Muscle layer of colon (tissue), 2 donors: Measurements from ENCODE around the gene UTF1.

ENCODE experiments used
- H3K27ac ChIP-seq: one replicate; pipeline ENCODE4 v1.7.0; 2013; ENCODE audit warnings: low read depth, mild to moderate bottlenecking, low read length, moderate library complexity
- H3K27me3 ChIP-seq, 2 donors: one replicate each; pipeline ENCODE4 v1.7.0; 2013; ENCODE audit warnings: low read length in 2 of 2, mild to moderate bottlenecking in 2 of 2; ENCODE audit not compliant: insufficient read depth in 2 of 2, control insufficient read depth in 1 of 2
- H3K36me3 ChIP-seq: one replicate; pipeline ENCODE4 v1.7.0; 2013; ENCODE audit warnings: mild to moderate bottlenecking, low read length; ENCODE audit not compliant: insufficient read depth
- H3K4me1 ChIP-seq: one replicate; pipeline ENCODE4 v1.7.0; 2013; ENCODE audit warnings: mild to moderate bottlenecking, low read length; ENCODE audit not compliant: insufficient read depth
- H3K4me3 ChIP-seq, 2 donors: one replicate each; pipeline ENCODE4 v1.7.0; 2013; ENCODE audit warnings: low read length in 2 of 2, low read depth in 1 of 2, mild to moderate bottlenecking in 1 of 2, moderate library complexity in 1 of 2
- H3K9ac ChIP-seq: one replicate; pipeline ENCODE4 v1.7.0; 2013; ENCODE audit warnings: low read length
- H3K9me3 ChIP-seq: one replicate; pipeline ENCODE4 v1.7.0; 2013; ENCODE audit warnings: mild to moderate bottlenecking, low read length
- donor health status: abdominal sarcoma.
- donor health status: Adenocarcinoma of cecum.

The UTF1 gene

GRCh38 chr10:133273534-133274143 is 43.6 kb downstream of the UTF1 start:
- H3K4me1 ChIP-seq, result no peaks in the 10 kb centered on the region
- H3K4me3 ChIP-seq, result no peak overlapping the region
- H3K9ac ChIP-seq, result no peak overlapping the region
- H3K9me3 ChIP-seq, result no peaks in the 10 kb centered on the region
- H3K36me3 ChIP-seq, result no peaks in the 10 kb centered on the region
- peaks cover 0 to 31% of the 10 kb centered on the region in 2 donors for H3K27me3 ChIP-seq
- H3K27ac ChIP-seq, result no peak overlapping the region

- peaks cover 4% of the 10 kb centered on the region for H3K36me3 ChIP-seq
- no peak overlapping the region for H3K9ac ChIP-seq
Measured at GRCh38 chr10:133274751-133275683, 45.0 kb downstream of the UTF1 start.

GRCh38 chr10:133275684-133276092 is 45.7 kb downstream of the UTF1 start:
- H3K36me3 ChIP-seq, result peaks cover 4% of the 10 kb centered on the region
- no peak overlapping the region for H3K9ac ChIP-seq
- H3K27ac ChIP-seq, result no peak overlapping the region
- peaks cover 0 to 31% of the 10 kb centered on the region in 2 donors for H3K27me3 ChIP-seq
- H3K4me1 ChIP-seq, result no peaks in the 10 kb centered on the region
- H3K4me3 ChIP-seq, result no peak overlapping the region
- H3K9me3 ChIP-seq, result no peaks in the 10 kb centered on the region

More at GRCh38 chr10:133274751-133275683, 45.0 kb downstream of the UTF1 start:
- Histone ChIP-seq H3K4me1 (no peaks in the 10 kb centered on the region), H3K9me3 (no peaks in the 10 kb centered on the region), H3K4me3 (no peak overlapping the region), H3K27me3 (peaks cover 0 to 31% of the 10 kb centered on the region in 2 donors), H3K27ac (no peak overlapping the region)

GRCh38 chr10:133276100-133276434 is 46.0 kb downstream of the UTF1 start:
- Histone ChIP-seq H3K9me3 (no peaks in the 10 kb centered on the region), H3K4me1 (no peaks in the 10 kb centered on the region), H3K36me3 (peaks cover 4% of the 10 kb centered on the region), H3K4me3 (no peak overlapping the region), H3K27me3 (peaks cover 0 to 31% of the 10 kb centered on the region in 2 donors), H3K9ac (no peak overlapping the region), H3K27ac (no peak overlapping the region)

- H3K4me1 ChIP-seq, result no peaks in the 10 kb centered on the region
- no peaks in the 10 kb centered on the region for H3K9me3 ChIP-seq
- H3K27me3 ChIP-seq, result peaks cover 0 to 31% of the 10 kb centered on the region in 2 donors
- H3K9ac ChIP-seq, result no peak within 1 kb of the TSS
- H3K27ac ChIP-seq, result no peak within 1 kb of the TSS
- peak within 1 kb of the TSS in 1 of 2 donors; percentile 32 for H3K4me3 ChIP-seq
- peaks cover 9% of the 10 kb centered on the region for H3K36me3 ChIP-seq
Measured at GRCh38 chr10:133276435-133277201, 46.6 kb downstream of the UTF1 start, which contains the start of gene ADAM8. Gene ADAM8, minus strand, starts transcription at chr10:133276868. Its CDS starts 51 bp downstream, at chr10:133276817.

- H3K27ac ChIP-seq, result no peak overlapping the region
- H3K9me3 ChIP-seq, result no peaks in the 10 kb centered on the region
- H3K4me1 ChIP-seq, result no peaks in the 10 kb centered on the region
- H3K4me3 ChIP-seq, result no peak overlapping the region
- H3K36me3 ChIP-seq, result peaks cover 17% of the 10 kb centered on the region
- peaks cover 0 to 31% of the 10 kb centered on the region in 2 donors for H3K27me3 ChIP-seq
- no peak overlapping the region for H3K9ac ChIP-seq
Measured at GRCh38 chr10:133277277-133277992, 47.4 kb downstream of the UTF1 start.

GRCh38 chr10:133277993-133278576 is 48.1 kb downstream of the UTF1 start:
- Histone ChIP-seq H3K4me3 (no peak overlapping the region), H3K4me1 (no peaks in the 10 kb centered on the region), H3K27ac (no peak overlapping the region), H3K9ac (no peak overlapping the region), H3K27me3 (peaks cover 0 to 31% of the 10 kb centered on the region in 2 donors), H3K9me3 (no peaks in the 10 kb centered on the region), H3K36me3 (peaks cover 24% of the 10 kb centered on the region)

- no peaks in the 10 kb centered on the region for H3K4me1 ChIP-seq
- H3K27ac ChIP-seq, result no peak overlapping the region
- H3K9ac ChIP-seq, result no peak overlapping the region
- no peak overlapping the region for H3K4me3 ChIP-seq
- no peaks in the 10 kb centered on the region for H3K9me3 ChIP-seq
- H3K27me3 ChIP-seq, result peaks cover 0 to 31% of the 10 kb centered on the region in 2 donors
- H3K36me3 ChIP-seq, result peaks cover 30% of the 10 kb centered on the region
Measured at GRCh38 chr10:133278577-133279265, 48.7 kb downstream of the UTF1 start.

GRCh38 chr10:133279326-133280226 is 49.6 kb downstream of the UTF1 start:
- no peak overlapping the region for H3K27ac ChIP-seq
- no peak overlapping the region for H3K9ac ChIP-seq
- no peak overlapping the region for H3K4me3 ChIP-seq
- H3K4me1 ChIP-seq, result no peaks in the 10 kb centered on the region
- peaks cover 38% of the 10 kb centered on the region for H3K36me3 ChIP-seq
- peaks cover 0 to 30% of the 10 kb centered on the region in 2 donors for H3K27me3 ChIP-seq
- H3K9me3 ChIP-seq, result no peaks in the 10 kb centered on the region
